CD14-positive monocyte (primary cell): Measurements from ENCODE around the gene TRIM7. TPM values are rescaled to one million over a fixed set of nuclear protein-coding genes. Genes with fewer than 3 reads are reported as not detected.

Experiments
- DNase-seq, 3 donors: peaks; one replicate each; pipeline ENCODE4 v3.0.0-alpha.2; 2011 to 2022
- H2AFZ ChIP-seq: 2 replicates; pipeline ENCODE4 v1.6.0; 2012; ENCODE audit warnings: mild to moderate bottlenecking, low read depth, low read length, inconsistent platforms; ENCODE audit not compliant: insufficient read depth, poor library complexity, severe bottlenecking
- H3K27ac ChIP-seq, 2 donors: 1 replicate in 1 of 2; 2 replicates in 1 of 2; pipeline ENCODE4 v1.5.1; 2012 to 2013; ENCODE audit warnings: low read length in 2 of 2, control low read depth in 1 of 2, inconsistent platforms in 1 of 2, low read depth in 1 of 2, mild to moderate bottlenecking in 1 of 2
- H3K27me3 ChIP-seq, 2 donors: one replicate each; pipeline versions ENCODE4 v1.6.0 to v1.6.1; 2011 to 2013; ENCODE audit warnings: low read length in 2 of 2; ENCODE audit not compliant: control insufficient read depth in 2 of 2, insufficient read depth in 2 of 2
- H3K36me3 ChIP-seq, 2 donors: replicated peaks in 1 of 2; 1 replicate in 1 of 2; 2 replicates in 1 of 2; pipeline versions ENCODE4 v1.5.1 to v1.6.1; 2012 to 2013; ENCODE audit warnings: low read length in 2 of 2, control low read depth in 1 of 2, inconsistent platforms in 1 of 2, mild to moderate bottlenecking in 1 of 2; ENCODE audit not compliant: insufficient read depth in 2 of 2, control insufficient read depth in 1 of 2
- H3K4me1 ChIP-seq, 2 donors: 1 replicate in 1 of 2; 2 replicates in 1 of 2; pipeline versions ENCODE4 v1.5.1 to v1.6.1; 2012 to 2013; ENCODE audit warnings: low read length in 2 of 2, control low read depth in 1 of 2, inconsistent platforms in 1 of 2, mild to moderate bottlenecking in 1 of 2, moderate library complexity in 1 of 2; ENCODE audit not compliant: insufficient read depth in 2 of 2, control insufficient read depth in 1 of 2
- H3K4me2 ChIP-seq: replicated peaks from 2 replicates; pipeline ENCODE3; 2012; ENCODE audit warnings: low read length, moderate library complexity, mild to moderate bottlenecking; ENCODE audit not compliant: poor library complexity, severe bottlenecking; ENCODE audit errors: extremely low read depth
- H3K4me3 ChIP-seq, 3 experiments: fragments of 200-600 bp in 1 of 3; sonication (generic) in 1 of 3; replicated peaks in 1 of 3; 1 replicate in 2 of 3; 2 replicates in 1 of 3; pipeline ENCODE4 v1.5.1; 2011 to 2013; ENCODE audit warnings: low read length in 3 of 3, mild to moderate bottlenecking in 3 of 3, control low read depth in 2 of 3, low read depth in 2 of 3, inconsistent platforms in 1 of 3, moderate library complexity in 1 of 3
- H3K79me2 ChIP-seq: 2 replicates; pipeline ENCODE4 v1.6.0; 2012; ENCODE audit warnings: mild to moderate bottlenecking, control low read depth, inconsistent platforms, low read length, moderate library complexity; ENCODE audit not compliant: insufficient read depth
- H3K9ac ChIP-seq: 2 replicates; pipeline ENCODE4 v1.6.0; 2017; ENCODE audit warnings: low read length, mild to moderate bottlenecking; ENCODE audit not compliant: insufficient read depth, poor library complexity, severe bottlenecking
- H3K9me3 ChIP-seq, 2 donors: replicated peaks in 1 of 2; 1 replicate in 1 of 2; 2 replicates in 1 of 2; pipeline versions ENCODE4 v1.5.1 to v1.6.1; 2012 to 2013; ENCODE audit warnings: low read length in 2 of 2, control low read depth in 1 of 2; ENCODE audit not compliant: control insufficient read depth in 1 of 2, insufficient read depth in 1 of 2
- H4K20me1 ChIP-seq: 2 replicates; pipeline ENCODE4 v1.6.0; 2012; ENCODE audit warnings: mild to moderate bottlenecking, low read length, control low read depth, moderate library complexity; ENCODE audit not compliant: insufficient read depth
- H3K27ac Mint-ChIP-seq, 7 donors: one replicate each; pipeline ENCODE4 v1.8.0; 2020; ENCODE audit warnings: mild to moderate bottlenecking in 7 of 7, mixed read lengths in 7 of 7, moderate library complexity in 6 of 7, inconsistent platforms in 2 of 7
- H3K27me3 Mint-ChIP-seq, 3 donors: one replicate each; pipeline ENCODE4 v1.8.0; 2021 to 2022; ENCODE audit warnings: low read depth in 3 of 3, mild to moderate bottlenecking in 3 of 3, mixed read lengths in 3 of 3, moderate library complexity in 3 of 3, inconsistent platforms in 1 of 3
- H3K36me3 Mint-ChIP-seq, 2 donors: one replicate each; pipeline ENCODE4 v1.8.0; 2020; ENCODE audit warnings: mixed read lengths in 2 of 2, inconsistent platforms in 1 of 2, mild to moderate bottlenecking in 1 of 2
- H3K4me1 Mint-ChIP-seq: one replicate; pipeline ENCODE4 v1.8.0; 2020; ENCODE audit warnings: mild to moderate bottlenecking, mixed read lengths
- H3K4me3 Mint-ChIP-seq, 2 donors: one replicate each; pipeline ENCODE4 v1.8.0; 2020; ENCODE audit warnings: mild to moderate bottlenecking in 2 of 2, mixed read lengths in 2 of 2, moderate library complexity in 1 of 2
- H3K9me3 Mint-ChIP-seq, 7 donors: one replicate each; pipeline ENCODE4 v1.8.0; 2020 to 2022; ENCODE audit warnings: mixed read lengths in 7 of 7, mild to moderate bottlenecking in 6 of 7, moderate library complexity in 6 of 7, inconsistent platforms in 2 of 7
- CTCF ChIP-seq: fragments of 200-600 bp; IDR thresholded peaks from one replicate; pipeline ENCODE4 v1.8.0; 2022; ENCODE audit warnings: antibody characterized with exemption, mild to moderate bottlenecking
- WGBS: methylation state at CpG from one replicate; pipeline ENCODE4 v1.1.5; 2013; ENCODE audit warnings: missing lambda C conversion rate; ENCODE audit not compliant: insufficient coverage; 5-methylcytosine and 5-hydroxymethylcytosine counted together
- intact Hi-C, 2 donors: fragments of 100-400 bp; cut with micrococcal nuclease; formaldehyde crosslinking; loops; one replicate each; pipeline versions ENCODE4 v1.15.0 to v1.15.1; 2023
- polyA plus RNA-seq, 3 donors: library from polyadenylated mRNA; depleted of rRNA in 1 of 3; unstranded in 2 of 3; stranded (reverse) in 1 of 3; fragments of 300-500 nt in 2 of 3; fragments of >200 nt in 1 of 3; fragmentation: Illumina TruSeq in 2 of 3; gene quantifications; 1 replicate in 2 of 3; 2 replicates in 1 of 3; pipeline ENCODE4 v1.2.3, GENCODE V29; 2012 to 2021

The TRIM7 gene
- polyA plus RNA-seq, 3 donors: 9.5 to 12.8 (median 10.3) TPM

GRCh38 chr5:181245427-181246275, 40.7 kb upstream of the TRIM7 start:
- DNase-seq: no peak
- Histone ChIP-seq H3K4me2 (peak overlapping the region; percentile 99), H4K20me1 (peaks cover 46% of the 10 kb centered on the region)

More at GRCh38 chr5:181245427-181246275, 40.7 kb upstream of the TRIM7 start:
- peaks cover 0 to 1% (median 0%) of the 10 kb centered on the region in 3 donors for H3K27me3 Mint-ChIP-seq
- peak overlapping the region; percentile 93 for H2AFZ ChIP-seq
- H3K9ac ChIP-seq: peak overlapping the region; percentile 90
- no peaks in the 10 kb centered on the region for H3K27me3 ChIP-seq
- H3K4me1 ChIP-seq: peaks cover 63 to 81% of the 10 kb centered on the region in 2 donors
- intact Hi-C loops: loop anchor here (2.0 to 10.0 kb wide), 2 partner anchors 15 to 751 kb away; partner anchors contain the start of genes CNOT6 (in 1 of the 2) and TRIM52 (in 1 of the 2)
- no peak for TF ChIP-seq CTCF
- peaks cover 16 to 17% of the 10 kb centered on the region in 2 donors for H3K36me3 ChIP-seq
- H3K36me3 Mint-ChIP-seq: peaks cover 21 to 29% of the 10 kb centered on the region in 2 donors
- peaks cover 0 to 6% (median 0%) of the 10 kb centered on the region in 7 donors for H3K9me3 Mint-ChIP-seq
- peak overlapping the region; percentile 64 to 93 (median 87) for H3K4me3 ChIP-seq
- peaks cover 67% of the 10 kb centered on the region for H3K4me1 Mint-ChIP-seq
- 38% methylated on average over 34 of the region's 34 CpGs for WGBS
- peaks cover 91% of the 10 kb centered on the region for H3K79me2 ChIP-seq
- H3K27ac Mint-ChIP-seq: peak overlapping the region; percentile 96 to 99 (median 97)
- H3K9me3 ChIP-seq: no peaks in the 10 kb centered on the region
- H3K4me3 Mint-ChIP-seq: peak overlapping the region; percentile 92 to 93
- H3K27ac ChIP-seq: peak overlapping the region; percentile 92
